ENCODE measurements around the gene ZNF536. TPM values are rescaled to one million over a fixed set of nuclear protein-coding genes. Genes with fewer than 3 reads are reported as not detected.

Gene ZNF536
- total and polyA plus RNA-seq, 2 of the 4 experiments (the other 2 are of a cell fraction), result not detected

- intact Hi-C loops (cut with micrococcal nuclease) (no loop called here), in situ Hi-C loops (cut with MboI; ENCODE audit: low sequenced_read_pairs) (no loop called here), dilution Hi-C loops (cut with HindIII; ENCODE audit: low sequenced_read_pairs, unreplicated experiment) (no loop called here)
- DNase-seq (no peak), ATAC-seq (ENCODE audit: low read depth) (no peak)
- CTCF ChIA-PET, result no interaction called here
- TF ChIP-seq SMC3 (IDR thresholded peaks at IDR 0.05; ENCODE audit: low read depth, low read length) (no peak), MAFK (IDR thresholded peaks at IDR 0.05; ENCODE audit: low read depth, low read length) (no peak), CHD1 (IDR thresholded peaks at IDR 0.05; ENCODE audit: low read depth, low read length) (no peak), POLR2A (IDR thresholded peaks at IDR 0.05; ENCODE audit: low read depth, low read length) (no peak), CEBPB (IDR thresholded peaks at IDR 0.05; ENCODE audit: low read depth, low read length) (no peak), MAZ (IDR thresholded peaks at IDR 0.05; ENCODE audit: borderline replicate concordance, low read depth, low read length) (no peak), FOS (IDR thresholded peaks at IDR 0.05; ENCODE audit: low read depth, low read length) (no peak), NFE2L2 (IDR thresholded peaks at IDR 0.05; ENCODE audit: low read depth, low read length) (no peak), BHLHE40 (IDR thresholded peaks at IDR 0.05; ENCODE audit: low read depth, low read length) (no peak), RFX5 (IDR thresholded peaks at IDR 0.05; ENCODE audit: low read depth, low read length) (no peak), RAD21 (IDR thresholded peaks at IDR 0.05; ENCODE audit: low read length) (no peak)
- TF ChIP-seq, protein P1, sequence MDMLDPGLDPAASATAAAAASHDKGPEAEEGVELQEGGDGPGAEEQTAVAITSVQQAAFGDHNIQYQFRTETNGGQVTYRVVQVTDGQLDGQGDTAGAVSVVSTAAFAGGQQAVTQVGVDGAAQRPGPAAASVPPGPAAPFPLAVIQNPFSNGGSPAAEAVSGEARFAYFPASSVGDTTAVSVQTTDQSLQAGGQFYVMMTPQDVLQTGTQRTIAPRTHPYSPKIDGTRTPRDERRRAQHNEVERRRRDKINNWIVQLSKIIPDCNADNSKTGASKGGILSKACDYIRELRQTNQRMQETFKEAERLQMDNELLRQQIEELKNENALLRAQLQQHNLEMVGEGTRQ (IDR thresholded peaks at IDR 0.05; ENCODE audit: low read depth, low read length), result no peak
- TF ChIP-seq, protein P2, sequence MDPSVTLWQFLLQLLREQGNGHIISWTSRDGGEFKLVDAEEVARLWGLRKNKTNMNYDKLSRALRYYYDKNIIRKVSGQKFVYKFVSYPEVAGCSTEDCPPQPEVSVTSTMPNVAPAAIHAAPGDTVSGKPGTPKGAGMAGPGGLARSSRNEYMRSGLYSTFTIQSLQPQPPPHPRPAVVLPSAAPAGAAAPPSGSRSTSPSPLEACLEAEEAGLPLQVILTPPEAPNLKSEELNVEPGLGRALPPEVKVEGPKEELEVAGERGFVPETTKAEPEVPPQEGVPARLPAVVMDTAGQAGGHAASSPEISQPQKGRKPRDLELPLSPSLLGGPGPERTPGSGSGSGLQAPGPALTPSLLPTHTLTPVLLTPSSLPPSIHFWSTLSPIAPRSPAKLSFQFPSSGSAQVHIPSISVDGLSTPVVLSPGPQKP (IDR thresholded peaks at IDR 0.05; ENCODE audit: borderline replicate concordance, low read depth, low read length), result no peak
- no peak overlapping the region for H2AK5ac ChIP-seq (ENCODE audit: low read depth, low read length)
- H3K56ac ChIP-seq (ENCODE audit: extremely low read depth, insufficient read depth, low read length), result no peak overlapping the region
- no peak overlapping the region for H2BK15ac ChIP-seq (ENCODE audit: low read depth, low read length)
- H3K9ac ChIP-seq (ENCODE audit: low read depth, low read length), result no peak overlapping the region
- no peaks in the 10 kb centered on the region for H3K79me1 ChIP-seq (ENCODE audit: low read depth in 1 of 2, low read length in 2 of 2)
- no peak overlapping the region for H3K23ac ChIP-seq (ENCODE audit: low read depth, low read length)
- H3K14ac ChIP-seq (replicated peaks; ENCODE audit: low read depth, low read length), result no peak overlapping the region
- H3K4me1 ChIP-seq (ENCODE audit: control insufficient read depth, insufficient read depth, low read length), result no peaks in the 10 kb centered on the region
- no peak overlapping the region for H3K4me2 ChIP-seq (ENCODE audit: low read depth, low read length)
- H2BK120ac ChIP-seq (ENCODE audit: low read depth, low read length), result no peak overlapping the region
- no peaks in the 10 kb centered on the region for H3K27me3 ChIP-seq (ENCODE audit: control insufficient read depth, insufficient read depth, low read length)
- H4K5ac ChIP-seq (ENCODE audit: low read depth, low read length), result no peak overlapping the region
- H2AFZ ChIP-seq (replicated peaks; ENCODE audit: low read length, poor library complexity), result no peak overlapping the region
- H4K8ac ChIP-seq (ENCODE audit: low read depth in 2 of 2, low read length in 2 of 2), result no peak overlapping the region
- no peak overlapping the region for H2BK5ac ChIP-seq (ENCODE audit: low read depth, low read length, poor library complexity, severe bottlenecking)
- POLR2A ChIA-PET (ENCODE audit: unreplicated experiment), result no interaction called here
- no peak overlapping the region for H3K18ac ChIP-seq (ENCODE audit: low read depth, low read length)
- BruUV-seq (replicated peaks), result no TSS peak
- no peaks in the 10 kb centered on the region for H4K20me1 ChIP-seq (ENCODE audit: insufficient read depth, low read length)
- H3K4ac ChIP-seq (ENCODE audit: low read depth, low read length), result no peak overlapping the region
- no peak overlapping the region for H2AK9ac ChIP-seq (replicated peaks; ENCODE audit: low read depth, low read length, poor library complexity)
- no peak overlapping the region for H3K27ac ChIP-seq (ENCODE audit: insufficient read depth, low read length)
- no peaks in the 10 kb centered on the region for H3K9me1 ChIP-seq (ENCODE audit: insufficient read depth, low read length)
- no peak overlapping the region for H3K4me3 ChIP-seq (ENCODE audit: insufficient read depth, low read depth, low read length)
- no peaks in the 10 kb centered on the region for H3K36me3 ChIP-seq (ENCODE audit: control insufficient read depth, insufficient read depth, low read length)
- H4K91ac ChIP-seq (ENCODE audit: insufficient read depth, low read depth, low read length), result no peak overlapping the region
- peaks cover 19% of the 10 kb centered on the region for H3K9me3 ChIP-seq (ENCODE audit: control insufficient read depth, insufficient read depth, low read length)
- WGBS, 2 experiments (ENCODE audit: extremely low coverage in 2 of 2, insufficient read length in 1 of 2), result 43% methylated on average over 1 of the region's 14 CpGs; no CpG with 5 or more reads in 1 of the 2 experiments
- H2BK20ac ChIP-seq (ENCODE audit: low read depth, low read length), result no peak overlapping the region
These were observed 27.4 kb upstream of the ZNF536 start for GRCh38 chr19:30344446-30345425.

Data from IMR-90 (cell line).